ENCODE data around the gene TBC1D8. TPM values are rescaled to one million over a fixed set of nuclear protein-coding genes. Genes with fewer than 3 reads are reported as not detected.
"Not testable (repeated sequence)": the region's sequence is repeated elsewhere in the genome, so short reads cannot be mapped to it uniquely, and the experiment has no call there.

TBC1D8 gene
- total RNA-seq (2014; rRNA removed; shearing (Covaris generic)): 4.1 and 7.5 TPM in 2 replicates
- polyA plus RNA-seq (2015; cell fraction: cytosol; rRNA removed): 3.8 and 4.3 TPM in 2 replicates
- polyA plus RNA-seq (2015; cell fraction: nucleus; rRNA removed): 14.0 and 18.5 TPM in 2 replicates

GRCh38 chr2:101151146-101151858 lies at the start of gene TBC1D8:
TBC1D8 (minus strand) TSS chr2:101151382; CDS start chr2:101151253, 129 bp downstream.
- DNase-seq (ENCODE audit: low read depth): peak; percentile 71

GRCh38 chr2:101200676-101201075 lies 49.5 kb upstream of the TBC1D8 start:
- no peak for DNase-seq (ENCODE audit: low read depth)

GRCh38 chr2:101199251-101199791 lies 48.1 kb upstream of the TBC1D8 start:
- DNase-seq (ENCODE audit: low read depth): no peak

- no peak for DNase-seq (ENCODE audit: low read depth)
Measured at GRCh38 chr2:101197814-101198213, 46.6 kb upstream of the TBC1D8 start.

GRCh38 chr2:101197215-101197745 lies 46.1 kb upstream of the TBC1D8 start:
- no peak for DNase-seq (ENCODE audit: low read depth)

GRCh38 chr2:101195871-101196661 lies 44.9 kb upstream of the TBC1D8 start:
- DNase-seq (ENCODE audit: low read depth): no peak

GRCh38 chr2:101193033-101193626 lies 41.9 kb upstream of the TBC1D8 start:
- no peak for DNase-seq (ENCODE audit: low read depth)

GRCh38 chr2:101190747-101191516 lies 39.8 kb upstream of the TBC1D8 start:
- no peak for DNase-seq (ENCODE audit: low read depth)

- peak; percentile 37 for DNase-seq (ENCODE audit: low read depth)
Measured at GRCh38 chr2:101188683-101189405, 37.7 kb upstream of the TBC1D8 start.

- DNase-seq (ENCODE audit: low read depth): no peak
Measured at GRCh38 chr2:101187131-101187530, 35.9 kb upstream of the TBC1D8 start.

- no peak for DNase-seq (ENCODE audit: low read depth)
Measured at GRCh38 chr2:101185656-101186055, 34.5 kb upstream of the TBC1D8 start.

GRCh38 chr2:101185085-101185484 lies 33.9 kb upstream of the TBC1D8 start:
- no peak for DNase-seq (ENCODE audit: low read depth)

- no peak for DNase-seq (ENCODE audit: low read depth)
Measured at GRCh38 chr2:101179982-101180381, 28.8 kb upstream of the TBC1D8 start.

- no peak for DNase-seq (ENCODE audit: low read depth)
Measured at GRCh38 chr2:101176803-101177202, 25.6 kb upstream of the TBC1D8 start.

- DNase-seq (ENCODE audit: low read depth): no peak
Measured at GRCh38 chr2:101175991-101176390, 24.8 kb upstream of the TBC1D8 start.

- DNase-seq (ENCODE audit: low read depth): no peak
Measured at GRCh38 chr2:101173707-101174295, 22.6 kb upstream of the TBC1D8 start.

GRCh38 chr2:101169822-101170221 lies 18.6 kb upstream of the TBC1D8 start:
- not testable (repeated sequence) for DNase-seq (ENCODE audit: low read depth)

GRCh38 chr2:101168706-101169105 lies 17.5 kb upstream of the TBC1D8 start:
- no peak for DNase-seq (ENCODE audit: low read depth)

- not testable (repeated sequence) for DNase-seq (ENCODE audit: low read depth)
Measured at GRCh38 chr2:101167532-101167931, 16.4 kb upstream of the TBC1D8 start.

- DNase-seq (ENCODE audit: low read depth): no peak
Measured at GRCh38 chr2:101164021-101164420, 12.8 kb upstream of the TBC1D8 start.

All from HT1080 (cell line).